Naive thymus-derived CD4-positive, alpha-beta T cell (primary cell): ENCODE data around the gene ATP8B3. TPM values are rescaled to one million over a fixed set of nuclear protein-coding genes. Genes with fewer than 3 reads are reported as not detected.
A peak's percentile ranks its signal among the peaks of the same experiment; 100 is the strongest.

ENCODE experiments used
- ATAC-seq: fragments of 150-1000 bp; cut with Tn5 transposase; 2 replicates; pipeline ENCODE4 v1.10.0; 2021; ENCODE audit warnings: mild to moderate bottlenecking, moderate library complexity
- CTCF ChIA-PET: fragments of 350-600 bp; sonication (Branson Sonifier 250); formaldehyde crosslinking; loops from one replicate; lab custom pipeline; 2021; ENCODE audit warnings: antibody characterized with exemption; lab: Charles Lee
- POLR2A ChIA-PET: fragments of 350-600 bp; sonication (Branson Sonifier 250); formaldehyde crosslinking; loops from one replicate; lab custom pipeline; 2021; ENCODE audit warnings: antibody characterized with exemption, inconsistent platforms; lab: Charles Lee
- DNase-seq, 9 donors: peaks; one replicate each; pipeline versions ENCODE4 v3.0.0 to v3.0.0-alpha.2; 2020 to 2022; ENCODE audit warnings: mixed read lengths in 1 of 9
- H3K27ac ChIP-seq: one replicate; pipeline ENCODE4 v1.7.0; 2013; ENCODE audit warnings: mild to moderate bottlenecking, low read depth, low read length, moderate library complexity
- H3K27me3 ChIP-seq, 2 donors: one replicate each; pipeline ENCODE4 v1.7.0; 2013; ENCODE audit warnings: low read length in 2 of 2, mild to moderate bottlenecking in 2 of 2, moderate library complexity in 2 of 2; ENCODE audit not compliant: control insufficient read depth in 2 of 2, insufficient read depth in 2 of 2
- H3K36me3 ChIP-seq, 3 experiments: 1 replicate in 2 of 3; 2 replicates in 1 of 3; pipeline ENCODE4 v1.7.0; 2013; ENCODE audit warnings: low read length in 3 of 3, mild to moderate bottlenecking in 3 of 3, moderate library complexity in 1 of 3; ENCODE audit not compliant: insufficient read depth in 3 of 3, control insufficient read depth in 2 of 3
- H3K4me1 ChIP-seq, 2 donors: one replicate each; pipeline ENCODE4 v1.7.0; 2013; ENCODE audit warnings: low read length in 2 of 2, mild to moderate bottlenecking in 2 of 2, moderate library complexity in 1 of 2; ENCODE audit not compliant: control insufficient read depth in 2 of 2, insufficient read depth in 2 of 2
- H3K4me3 ChIP-seq: 2 replicates; pipeline ENCODE4 v1.7.0; 2013; ENCODE audit warnings: mild to moderate bottlenecking, low read length
- H3K9me3 ChIP-seq, 3 experiments: 1 replicate in 2 of 3; 2 replicates in 1 of 3; pipeline ENCODE4 v1.7.0; 2013; ENCODE audit warnings: low read length in 3 of 3; ENCODE audit not compliant: control insufficient read depth in 2 of 3
- H3K27ac Mint-ChIP-seq, 9 donors: one replicate each; pipeline ENCODE4 v1.8.0; 2020 to 2022; ENCODE audit warnings: mixed read lengths in 9 of 9, mild to moderate bottlenecking in 8 of 9, moderate library complexity in 5 of 9, inconsistent platforms in 2 of 9
- H3K27me3 Mint-ChIP-seq, 5 donors: one replicate each; pipeline ENCODE4 v1.8.0; 2021 to 2022; ENCODE audit warnings: mixed read lengths in 5 of 5, mild to moderate bottlenecking in 1 of 5
- H3K36me3 Mint-ChIP-seq, 5 donors: one replicate each; pipeline ENCODE4 v1.8.0; 2020 to 2022; ENCODE audit warnings: mixed read lengths in 5 of 5, mild to moderate bottlenecking in 3 of 5, inconsistent platforms in 1 of 5
- H3K4me1 Mint-ChIP-seq, 7 donors: one replicate each; pipeline ENCODE4 v1.8.0; 2020 to 2022; ENCODE audit warnings: mixed read lengths in 7 of 7, mild to moderate bottlenecking in 3 of 7, inconsistent platforms in 1 of 7
- H3K4me3 Mint-ChIP-seq, 10 donors: one replicate each; pipeline ENCODE4 v1.8.0; 2020 to 2022; ENCODE audit warnings: mild to moderate bottlenecking in 10 of 10, mixed read lengths in 10 of 10, moderate library complexity in 6 of 10, inconsistent platforms in 2 of 10
- H3K9me3 Mint-ChIP-seq, 11 donors: one replicate each; pipeline ENCODE4 v1.8.0; 2020 to 2022; ENCODE audit warnings: mixed read lengths in 11 of 11, mild to moderate bottlenecking in 4 of 11, inconsistent platforms in 1 of 11, moderate library complexity in 1 of 11
- intact Hi-C, 2 donors: fragments of 100-400 bp; cut with micrococcal nuclease; formaldehyde crosslinking; loops; one replicate each; pipeline ENCODE4 v1.15.1; 2023
- polyA plus RNA-seq, 2 donors: library from polyadenylated mRNA; unstranded; fragments of 300-500 nt; fragmentation: Illumina TruSeq; gene quantifications; one replicate each; pipeline ENCODE4 v1.2.3, GENCODE V29; 2021
- total RNA-seq, 6 experiments: library from RNA in 5 of 6; stranded (reverse) in 5 of 6; gene quantifications; 1 replicate in 5 of 6; 2 replicates in 1 of 6; pipeline ENCODE4 v1.2.3 and lab custom pipeline; 2021 to 2026

ATP8B3 gene
- total and polyA plus RNA-seq, 7 experiments from 2014 or later, result 0.83 to 15.3 (median 3.2) TPM

DNA sequence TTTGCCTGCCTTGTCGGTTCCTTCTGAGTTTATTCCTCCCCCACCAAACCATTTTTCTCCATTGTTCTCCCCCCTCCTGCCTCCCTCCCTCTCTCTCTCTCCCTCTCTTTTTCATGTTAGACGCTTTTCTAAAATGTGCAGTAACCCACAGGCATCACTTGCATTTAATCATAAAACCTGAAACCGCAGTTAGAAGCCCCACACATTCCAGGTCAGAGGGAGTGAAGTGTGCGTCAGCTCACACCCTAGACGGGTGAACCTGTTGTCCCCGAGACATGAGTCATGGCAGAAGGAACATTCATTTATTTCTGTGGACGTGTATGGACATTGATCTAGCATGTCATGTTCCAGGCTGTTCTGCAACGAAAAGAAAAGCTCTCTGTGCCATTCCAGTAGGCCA is 38.9 kb downstream of the ATP8B3 start:
- ATAC-seq, result no peak
- Histone ChIP-seq H3K27ac (no peak overlapping the region), H3K27me3 (peaks cover 4 to 11% of the 10 kb centered on the region in 2 donors), H3K9me3 (peaks cover 0 to 11% (median 0%) of the 10 kb centered on the region in 3 experiments), H3K4me1 (no peaks in the 10 kb centered on the region), H3K36me3 (no peaks in the 10 kb centered on the region), H3K4me3 (no peak overlapping the region)
- H3K36me3 Mint-ChIP-seq, result peaks cover 0 to 20% (median 6%) of the 10 kb centered on the region in 5 donors
- DNase-seq, result no peak
- no peak overlapping the region for H3K4me3 Mint-ChIP-seq
- peaks cover 0 to 7% (median 0%) of the 10 kb centered on the region in 7 donors for H3K4me1 Mint-ChIP-seq
- no peak overlapping the region for H3K27ac Mint-ChIP-seq
- peaks cover 6 to 32% (median 18%) of the 10 kb centered on the region in 11 donors for H3K9me3 Mint-ChIP-seq
- POLR2A ChIA-PET, result no interaction called here
- CTCF ChIA-PET, result no interaction called here
- peaks cover 61 to 72% (median 69%) of the 10 kb centered on the region in 5 donors for H3K27me3 Mint-ChIP-seq
- intact Hi-C loops, result no loop called here

DNA sequence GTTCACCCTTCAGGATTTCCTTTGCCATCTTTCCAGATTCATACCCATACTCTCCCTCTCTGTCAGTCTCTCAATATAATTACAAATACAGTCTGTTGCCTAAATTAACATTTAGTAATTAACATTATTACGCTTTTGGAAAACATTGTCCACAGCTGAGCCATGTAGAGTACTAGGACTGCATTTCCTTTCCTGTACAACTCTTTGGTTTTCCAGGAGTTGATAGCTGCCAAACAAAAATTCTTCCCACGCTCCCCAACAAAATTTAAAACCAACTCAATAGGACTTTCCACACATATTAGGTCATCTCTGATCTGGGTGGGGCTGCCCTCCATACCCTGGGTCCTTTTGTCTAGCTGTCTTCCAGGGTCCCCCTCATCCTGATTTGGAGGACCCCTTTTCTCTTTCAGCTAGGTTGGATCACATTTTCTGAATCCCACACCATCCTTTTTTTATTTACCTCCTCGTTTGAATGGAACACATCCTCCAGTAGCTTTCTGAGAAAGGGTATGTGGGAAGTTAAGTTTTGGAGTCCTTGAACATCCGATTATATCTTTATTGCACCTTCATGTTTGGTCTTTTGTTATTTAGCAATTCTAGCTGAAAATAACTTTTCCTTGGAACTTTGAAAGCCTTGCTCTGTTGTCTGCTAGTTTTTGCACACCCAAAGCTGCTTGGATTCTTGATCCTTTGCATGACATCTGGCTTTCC is 41.1 kb downstream of the ATP8B3 start:
- H3K4me3 ChIP-seq, result no peak overlapping the region
- peaks cover 0 to 11% (median 0%) of the 10 kb centered on the region in 3 experiments for H3K9me3 ChIP-seq
- Mint-ChIP-seq H3K4me1 (peaks cover 0 to 1% (median 0%) of the 10 kb centered on the region in 7 donors), H3K36me3 (peaks cover 0 to 20% (median 3%) of the 10 kb centered on the region in 5 donors), H3K27me3 (peaks cover 54 to 73% (median 65%) of the 10 kb centered on the region in 5 donors), H3K9me3 (peaks cover 6 to 32% (median 18%) of the 10 kb centered on the region in 11 donors), H3K27ac (no peak overlapping the region), H3K4me3 (no peak overlapping the region)
- DNase-seq (no peak), ATAC-seq (no peak)
- intact Hi-C loops, result no loop called here
- POLR2A ChIA-PET, result no interaction called here
- H3K4me1 ChIP-seq, result no peaks in the 10 kb centered on the region
- peaks cover 13 to 16% of the 10 kb centered on the region in 2 donors for H3K27me3 ChIP-seq
- no peak overlapping the region for H3K27ac ChIP-seq
- H3K36me3 ChIP-seq, result no peaks in the 10 kb centered on the region
- CTCF ChIA-PET, result interaction anchor here (0.6 to 1.0 kb wide), 2 partner anchors 23 to 78 kb away, joined by 3 read pairs; no protein-coding TSS in a partner anchor

DNA sequence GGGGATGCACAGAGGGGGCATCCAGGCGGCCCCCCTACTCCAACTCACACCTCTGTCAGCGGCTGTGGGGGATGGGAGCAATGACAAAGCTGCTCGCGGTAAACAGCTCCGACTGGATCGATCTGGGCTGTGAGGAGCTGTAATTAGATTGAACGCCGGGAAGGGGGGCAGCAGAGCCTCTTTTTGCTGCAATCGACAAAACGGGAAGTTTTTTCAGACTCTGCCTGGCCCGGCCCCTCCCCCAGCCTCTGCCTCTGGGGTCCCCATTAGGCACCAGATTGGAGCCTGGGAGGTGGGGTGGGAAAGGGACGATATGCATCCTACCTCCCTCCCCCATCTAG is 42.5 kb downstream of the ATP8B3 start:
- H3K4me1 ChIP-seq, result no peaks in the 10 kb centered on the region
- intact Hi-C loops, result loop anchor here in 1 of 2 donors (5.0 kb wide), 1 partner anchor 222 kb away; no protein-coding TSS in a partner anchor
- H3K27ac ChIP-seq, result no peak overlapping the region
- no peak overlapping the region for H3K4me3 Mint-ChIP-seq
- peaks cover 5 to 32% (median 18%) of the 10 kb centered on the region in 11 donors for H3K9me3 Mint-ChIP-seq
- POLR2A ChIA-PET, result interaction anchor here (0.9 kb wide), 1 partner anchor 501 kb away, joined by 3 read pairs; no protein-coding TSS in a partner anchor
- no peak overlapping the region for H3K4me3 ChIP-seq
- CTCF ChIA-PET, result interaction anchor here (1.1 kb wide), 1 partner anchor 15 kb away, joined by 5 read pairs; no protein-coding TSS in a partner anchor
- peaks cover 64 to 82% (median 76%) of the 10 kb centered on the region in 5 donors for H3K27me3 Mint-ChIP-seq
- no peaks in the 10 kb centered on the region for H3K4me1 Mint-ChIP-seq
- DNase-seq, result no peak
- H3K36me3 ChIP-seq, result no peaks in the 10 kb centered on the region
- peaks cover 0 to 20% (median 3%) of the 10 kb centered on the region in 5 donors for H3K36me3 Mint-ChIP-seq
- no peak overlapping the region for H3K27ac Mint-ChIP-seq
- ATAC-seq, result no peak
- peaks cover 13 to 16% of the 10 kb centered on the region in 2 donors for H3K27me3 ChIP-seq
- H3K9me3 ChIP-seq, result peaks cover 0 to 11% (median 0%) of the 10 kb centered on the region in 3 experiments

DNA sequence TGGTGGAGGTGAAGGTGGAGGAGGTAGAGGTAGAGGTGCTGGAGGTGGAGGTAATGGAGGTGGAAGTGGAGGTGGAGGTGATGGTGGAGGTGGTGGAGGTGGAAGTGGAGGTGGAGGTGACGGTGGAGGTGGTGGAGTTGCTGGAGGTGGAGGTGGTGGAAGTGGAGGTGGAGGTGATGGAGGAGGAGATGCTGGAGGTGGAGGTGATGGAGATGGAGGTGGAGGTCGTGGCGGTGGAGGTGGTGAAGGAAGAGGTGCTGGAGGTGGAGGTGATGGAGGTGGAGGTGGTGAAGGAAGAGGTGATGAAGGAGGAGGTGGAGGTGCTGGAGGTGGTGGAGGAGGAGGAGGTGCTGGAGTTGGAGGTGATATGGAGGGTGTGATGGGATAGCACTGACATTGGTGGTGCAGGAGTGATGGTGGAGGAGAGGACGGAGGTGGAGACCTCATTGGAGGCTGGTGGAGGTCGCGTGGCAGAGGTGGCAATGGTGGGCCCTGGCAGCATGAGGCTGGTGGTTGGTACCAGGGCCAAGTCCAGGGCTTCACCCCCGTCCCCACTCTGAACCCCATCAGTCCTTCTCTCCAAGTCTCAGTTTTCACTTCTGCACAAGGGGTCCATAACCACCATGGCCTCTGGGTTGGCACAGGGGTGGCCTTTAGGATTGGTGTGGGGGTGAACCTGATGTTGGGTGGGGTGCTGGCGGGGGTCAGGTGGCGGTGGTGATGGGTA is 43.0 kb downstream of the ATP8B3 start:
- no peak overlapping the region for H3K27ac ChIP-seq
- Mint-ChIP-seq H3K4me1 (no peaks in the 10 kb centered on the region), H3K36me3 (peaks cover 0 to 20% (median 2%) of the 10 kb centered on the region in 5 donors), H3K27me3 (peaks cover 62 to 83% (median 72%) of the 10 kb centered on the region in 5 donors), H3K9me3 (peaks cover 4 to 29% (median 18%) of the 10 kb centered on the region in 11 donors), H3K27ac (no peak overlapping the region), H3K4me3 (no peak overlapping the region)
- peaks cover 13 to 16% of the 10 kb centered on the region in 2 donors for H3K27me3 ChIP-seq
- H3K4me3 ChIP-seq, result no peak overlapping the region
- CTCF ChIA-PET, result interaction anchor here (1.1 kb wide), 1 partner anchor 14 kb away, joined by 5 read pairs; no protein-coding TSS in a partner anchor
- DNase-seq, result no peak
- H3K9me3 ChIP-seq, result peaks cover 0 to 11% (median 0%) of the 10 kb centered on the region in 3 experiments
- H3K4me1 ChIP-seq, result no peaks in the 10 kb centered on the region
- intact Hi-C loops, result loop anchor here in 1 of 2 donors (5.0 kb wide), 1 partner anchor 222 kb away; no protein-coding TSS in a partner anchor
- POLR2A ChIA-PET, result interaction anchor here (0.9 kb wide), 1 partner anchor 500 kb away, joined by 3 read pairs; no protein-coding TSS in a partner anchor
- no peak for ATAC-seq
- no peaks in the 10 kb centered on the region for H3K36me3 ChIP-seq

DNA sequence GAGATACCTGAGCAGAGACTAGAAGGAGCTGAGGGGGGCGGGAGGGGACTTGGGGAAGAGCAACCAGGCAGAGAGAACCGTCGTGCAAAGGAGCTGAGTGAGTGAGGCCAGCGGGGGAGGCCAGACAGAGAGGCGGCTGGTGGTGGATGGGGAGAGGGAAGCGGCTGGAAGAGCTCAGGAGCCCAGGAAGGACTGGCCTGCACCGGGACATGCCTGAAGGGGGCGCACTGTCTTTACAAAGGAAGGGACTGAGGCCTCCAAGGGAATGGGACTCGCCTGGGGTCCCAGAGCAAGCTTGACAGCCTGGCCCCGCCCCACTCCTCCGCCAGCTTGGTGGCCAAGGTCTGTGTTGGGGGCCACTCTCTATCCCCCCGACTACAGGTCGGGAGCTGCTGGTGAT is 43.8 kb downstream of the ATP8B3 start:
- peaks cover 13 to 16% of the 10 kb centered on the region in 2 donors for H3K27me3 ChIP-seq
- POLR2A ChIA-PET, result no interaction called here
- intact Hi-C loops, result loop anchor here in 1 of 2 donors (5.0 kb wide), 1 partner anchor 221 kb away; no protein-coding TSS in a partner anchor
- no peak overlapping the region for H3K27ac Mint-ChIP-seq
- H3K36me3 Mint-ChIP-seq, result peaks cover 0 to 20% (median 2%) of the 10 kb centered on the region in 5 donors
- DNase-seq (no peak), ATAC-seq (no peak)
- H3K4me1 Mint-ChIP-seq, result no peaks in the 10 kb centered on the region
- no peaks in the 10 kb centered on the region for H3K36me3 ChIP-seq
- peaks cover 4 to 29% (median 17%) of the 10 kb centered on the region in 11 donors for H3K9me3 Mint-ChIP-seq
- H3K4me3 Mint-ChIP-seq, result no peak overlapping the region
- H3K4me3 ChIP-seq, result no peak overlapping the region
- H3K27ac ChIP-seq, result no peak overlapping the region
- no peaks in the 10 kb centered on the region for H3K4me1 ChIP-seq
- peaks cover 0 to 11% (median 0%) of the 10 kb centered on the region in 3 experiments for H3K9me3 ChIP-seq
- H3K27me3 Mint-ChIP-seq, result peaks cover 62 to 84% (median 74%) of the 10 kb centered on the region in 5 donors
- CTCF ChIA-PET, result interaction anchor here (0.9 to 1.5 kb wide), 2 partner anchors 28 to 222 kb away, joined by 3 read pairs; no protein-coding TSS in a partner anchor

DNA sequence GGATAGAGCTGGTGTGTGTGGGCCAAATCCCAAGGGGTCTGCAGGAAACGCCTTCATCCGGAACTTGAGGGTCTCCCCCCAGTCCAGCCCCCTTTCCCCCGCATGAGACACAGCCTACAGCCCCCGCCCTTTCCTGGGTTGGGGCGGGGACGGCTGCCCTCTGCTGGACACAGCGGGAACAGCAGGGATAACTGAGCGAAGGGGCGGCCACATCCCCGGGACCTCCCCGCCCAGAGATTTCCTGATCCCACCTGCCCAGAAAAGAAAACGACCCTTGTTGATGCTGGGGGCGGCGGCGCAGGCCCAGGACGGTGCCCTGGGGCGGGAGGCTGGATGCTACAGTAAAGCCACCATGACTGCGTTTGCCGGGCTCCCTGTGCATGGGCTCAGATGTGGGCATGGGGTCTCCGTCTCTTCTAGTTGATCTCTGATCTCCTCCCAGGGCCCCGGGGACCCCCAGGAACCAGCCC is 44.6 kb downstream of the ATP8B3 start:
- no peaks in the 10 kb centered on the region for H3K4me1 ChIP-seq
- peak; percentile 26 to 77 (median 60) for DNase-seq
- ChIA-PET POLR2A (interaction anchor here (0.6 kb wide), 1 partner anchor 272 kb away, joined by 3 read pairs; no protein-coding TSS in a partner anchor), CTCF (interaction anchor here (0.9 to 1.5 kb wide), 4 partner anchors 25 to 222 kb away, joined by 3 to 5 read pairs (median 3); no protein-coding TSS in a partner anchor)
- H3K4me1 Mint-ChIP-seq, result no peaks in the 10 kb centered on the region
- intact Hi-C loops, result loop anchor here (1.0 to 5.0 kb wide), 5 partner anchors 59 to 221 kb away; no protein-coding TSS in a partner anchor
- H3K4me3 ChIP-seq, result no peak overlapping the region
- no peak overlapping the region for H3K4me3 Mint-ChIP-seq
- peaks cover 0 to 18% (median 2%) of the 10 kb centered on the region in 5 donors for H3K36me3 Mint-ChIP-seq
- peak; percentile 89 for ATAC-seq
- no peak overlapping the region for H3K27ac Mint-ChIP-seq
- no peak overlapping the region for H3K27ac ChIP-seq
- H3K36me3 ChIP-seq, result no peaks in the 10 kb centered on the region
- peaks cover 13 to 16% of the 10 kb centered on the region in 2 donors for H3K27me3 ChIP-seq
- peaks cover 0 to 11% (median 0%) of the 10 kb centered on the region in 3 experiments for H3K9me3 ChIP-seq
- H3K27me3 Mint-ChIP-seq, result peaks cover 58 to 86% (median 66%) of the 10 kb centered on the region in 5 donors
- peaks cover 4 to 23% (median 15%) of the 10 kb centered on the region in 11 donors for H3K9me3 Mint-ChIP-seq
